Parathyroid adenoma (tissue), 2 donors: Measurements from ENCODE around the gene TFPT.

ENCODE experiments used
- H2AFZ ChIP-seq: fragments of 300-600 bp; sonication (generic); one replicate; pipeline ENCODE4 v1.7.0; 2017; ENCODE audit warnings: antibody characterized with exemption, mild to moderate bottlenecking
- H3K27ac ChIP-seq: fragments of 300-600 bp; sonication (generic); one replicate; pipeline ENCODE4 v1.7.0; 2017
- H3K27me3 ChIP-seq: fragments of 300-600 bp; sonication (generic); one replicate; pipeline ENCODE4 v1.7.0; 2017; ENCODE audit warnings: low read length; ENCODE audit not compliant: control insufficient read depth, insufficient read depth
- H3K36me3 ChIP-seq: fragments of 300-600 bp; sonication (generic); one replicate; pipeline ENCODE4 v1.7.0; 2017; ENCODE audit warnings: low read length; ENCODE audit not compliant: control insufficient read depth, insufficient read depth
- H3K4me1 ChIP-seq: fragments of 300-600 bp; sonication (generic); one replicate; pipeline ENCODE4 v1.7.0; 2017; ENCODE audit warnings: control low read depth
- H3K4me2 ChIP-seq: fragments of 300-600 bp; sonication (generic); one replicate; pipeline ENCODE4 v1.7.0; 2017; ENCODE audit warnings: low read length
- H3K4me3 ChIP-seq: fragments of 300-600 bp; sonication (generic); one replicate; pipeline ENCODE4 v1.7.0; 2017; ENCODE audit warnings: low read depth, low read length
- H3K79me2 ChIP-seq: fragments of 300-600 bp; sonication (generic); one replicate; pipeline ENCODE4 v1.7.0; 2017; ENCODE audit warnings: control low read depth
- H3K9ac ChIP-seq: fragments of 300-600 bp; sonication (generic); one replicate; pipeline ENCODE4 v1.7.0; 2017; ENCODE audit warnings: mild to moderate bottlenecking
- H3K9me3 ChIP-seq: fragments of 300-600 bp; sonication (generic); one replicate; pipeline ENCODE4 v1.7.0; 2017; ENCODE audit warnings: low read length; ENCODE audit not compliant: control insufficient read depth
- CTCF ChIP-seq: fragments of 300-600 bp; sonication (generic); IDR thresholded peaks from one replicate; pipeline ENCODE4 v1.7.0; 2017; ENCODE audit warnings: antibody characterized with exemption, mild to moderate bottlenecking
- donor health status: primary hyperparathyroidism.

Gene TFPT

GRCh38 chr19:54149021-54149812 is 33.8 kb upstream of the TFPT start:
- no peaks in the 10 kb centered on the region for H3K36me3 ChIP-seq
- H3K4me2 ChIP-seq, result no peak overlapping the region
- no peak overlapping the region for H2AFZ ChIP-seq
- no peaks in the 10 kb centered on the region for H3K9me3 ChIP-seq
- no peak overlapping the region for H3K27ac ChIP-seq
- H3K27me3 ChIP-seq, result no peaks in the 10 kb centered on the region
- H3K4me3 ChIP-seq, result no peak overlapping the region
- no peak for TF ChIP-seq CTCF
- H3K9ac ChIP-seq, result no peak overlapping the region
- no peaks in the 10 kb centered on the region for H3K79me2 ChIP-seq
- H3K4me1 ChIP-seq, result no peaks in the 10 kb centered on the region

- Histone ChIP-seq H3K36me3 (no peaks in the 10 kb centered on the region), H3K27ac (no peak overlapping the region), H3K9me3 (no peaks in the 10 kb centered on the region), H3K27me3 (no peaks in the 10 kb centered on the region), H3K79me2 (no peaks in the 10 kb centered on the region), H3K9ac (no peak overlapping the region), H3K4me2 (no peak overlapping the region), H3K4me1 (no peaks in the 10 kb centered on the region), H2AFZ (no peak overlapping the region), H3K4me3 (no peak overlapping the region)
- TF ChIP-seq CTCF, result no peak
These were observed 32.7 kb upstream of the TFPT start for GRCh38 chr19:54148158-54148557.

GRCh38 chr19:54147676-54148075 is 32.2 kb upstream of the TFPT start:
- Histone ChIP-seq H3K4me2 (no peak overlapping the region), H3K9ac (no peak overlapping the region), H2AFZ (no peak overlapping the region), H3K27ac (no peak overlapping the region), H3K27me3 (no peaks in the 10 kb centered on the region), H3K9me3 (no peaks in the 10 kb centered on the region), H3K4me3 (no peak overlapping the region), H3K4me1 (no peaks in the 10 kb centered on the region), H3K79me2 (no peaks in the 10 kb centered on the region), H3K36me3 (no peaks in the 10 kb centered on the region)
- TF ChIP-seq CTCF, result no peak

GRCh38 chr19:54145541-54146158 is 30.2 kb upstream of the TFPT start:
- no peaks in the 10 kb centered on the region for H3K4me1 ChIP-seq
- H3K4me3 ChIP-seq, result no peak overlapping the region
- no peak for TF ChIP-seq CTCF
- no peak overlapping the region for H3K9ac ChIP-seq
- no peaks in the 10 kb centered on the region for H3K27me3 ChIP-seq
- no peak overlapping the region for H3K27ac ChIP-seq
- H3K9me3 ChIP-seq, result no peaks in the 10 kb centered on the region
- H2AFZ ChIP-seq, result no peak overlapping the region
- no peaks in the 10 kb centered on the region for H3K36me3 ChIP-seq
- peaks cover 4% of the 10 kb centered on the region for H3K79me2 ChIP-seq
- H3K4me2 ChIP-seq, result no peak overlapping the region
